HG03045 (cell line): Measurements from ENCODE around the gene SERAC1.

Experiments used
- ATAC-seq: cut with Tn5 transposase; IDR thresholded peaks from one replicate; pipeline ENCODE4 v1.9.1; 2021; ENCODE audit warnings: mild to moderate bottlenecking, moderate library complexity; ENCODE audit not compliant: unreplicated experiment

The SERAC1 gene

DNA sequence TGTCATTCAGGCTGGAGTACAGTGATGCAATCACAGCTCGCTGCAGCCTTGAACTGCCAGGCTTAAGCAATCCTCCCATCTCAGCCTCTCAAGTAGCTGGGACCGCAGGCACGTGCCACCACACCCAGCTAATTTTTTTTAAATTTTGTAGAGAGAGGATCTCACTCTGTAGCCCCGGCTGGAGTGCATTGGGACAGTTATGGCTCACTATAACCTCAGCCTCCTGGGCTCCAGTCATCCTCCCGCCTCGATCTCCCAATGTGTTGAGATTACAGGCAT, 86.5 kb downstream of the SERAC1 start:
- no peak for ATAC-seq

DNA sequence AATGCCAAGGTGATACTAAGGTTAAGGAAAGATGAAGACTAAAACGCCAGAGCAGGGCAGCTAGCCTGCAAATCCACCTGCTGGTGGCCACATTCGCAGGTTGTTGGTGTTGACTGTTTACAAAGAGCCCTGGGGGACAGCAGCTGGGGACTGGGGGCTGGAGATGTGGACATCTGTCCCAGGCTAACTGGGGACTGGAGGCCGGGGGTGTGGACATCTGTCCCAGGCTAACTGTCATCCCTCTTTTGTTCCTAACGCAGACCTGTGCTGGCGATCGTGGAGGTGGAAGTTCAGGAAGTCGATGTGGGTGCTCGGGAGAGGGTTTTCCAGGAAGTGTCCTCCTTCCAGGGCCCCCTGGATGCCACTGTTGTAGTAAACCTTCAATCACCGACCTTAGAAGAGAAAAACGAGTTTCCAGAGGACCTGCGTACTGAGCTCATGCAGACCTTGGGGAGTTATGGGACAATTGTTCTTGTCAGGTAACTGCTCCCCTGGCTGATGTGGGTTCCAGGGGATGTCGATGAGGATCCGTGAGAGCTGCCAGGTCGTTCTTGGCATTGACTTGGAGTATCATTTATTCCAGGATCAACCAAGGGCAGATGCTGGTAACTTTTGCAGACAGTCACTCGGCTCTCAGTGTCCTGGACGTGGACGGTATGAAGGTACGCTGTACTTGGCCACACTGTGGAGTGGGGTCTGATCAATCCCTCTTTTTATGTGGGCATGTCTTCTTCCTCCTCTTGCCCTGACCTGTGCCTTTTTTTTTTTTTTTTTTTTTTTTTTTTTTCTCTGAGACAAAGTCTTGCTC, 87.0 kb downstream of the SERAC1 start:
- no peak for ATAC-seq

DNA sequence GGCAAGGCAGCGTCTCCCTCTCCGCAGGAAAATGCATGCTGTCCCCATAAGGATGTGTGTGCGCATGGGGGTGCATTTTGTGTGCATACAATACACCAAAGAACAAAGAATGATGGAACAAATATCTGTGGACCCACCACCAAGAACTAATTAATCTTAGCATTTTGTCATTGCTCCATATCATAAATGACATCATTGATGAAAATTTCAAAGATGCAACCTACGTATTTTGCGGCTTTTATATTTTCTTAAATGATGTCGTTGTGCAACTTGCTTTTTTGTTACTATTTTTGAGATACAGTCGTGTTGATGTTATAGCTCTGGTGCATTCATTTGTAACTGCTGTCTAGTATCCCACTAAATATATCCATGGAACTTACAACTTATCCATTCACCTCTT, 89.7 kb downstream of the SERAC1 start:
- no peak for ATAC-seq

DNA sequence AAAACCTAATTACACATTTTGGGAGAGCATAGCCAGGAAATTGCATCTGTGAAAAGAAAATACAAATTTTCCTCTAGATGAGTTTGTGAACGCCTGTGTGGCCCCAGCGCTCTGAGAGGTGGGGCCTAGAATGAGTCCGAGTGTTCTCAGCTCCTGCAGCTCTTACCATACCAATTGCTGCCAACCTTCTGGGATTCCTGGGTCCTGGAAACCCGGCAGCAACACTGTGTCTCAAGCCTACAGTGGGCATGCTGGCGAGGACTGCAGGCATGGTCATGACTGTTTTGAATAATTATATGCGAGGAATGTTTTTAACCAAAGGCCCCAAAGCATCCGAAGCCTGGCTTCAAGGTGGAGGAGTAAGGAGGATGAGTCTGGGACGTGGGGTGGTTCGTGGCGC, 90.4 kb downstream of the SERAC1 start:
- ATAC-seq = no peak

DNA sequence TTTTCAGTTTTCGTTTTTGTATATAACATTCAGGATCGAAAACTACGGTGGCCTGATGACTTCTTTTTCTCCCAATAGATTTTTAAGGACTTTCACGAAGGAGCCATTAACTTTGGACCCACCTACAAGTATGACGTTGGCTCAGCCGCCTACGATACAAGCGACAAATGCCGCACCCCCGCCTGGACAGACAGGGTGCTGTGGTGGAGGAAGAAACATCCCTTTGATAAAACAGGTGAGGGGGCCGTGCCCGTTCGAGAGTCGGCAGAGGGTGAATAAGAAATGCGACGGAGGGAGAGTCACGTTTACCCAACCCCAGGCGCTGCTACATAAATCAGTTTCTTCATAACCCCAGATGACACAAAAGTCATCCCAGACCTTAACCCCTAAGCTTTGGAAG, 91.5 kb downstream of the SERAC1 start:
- no peak for ATAC-seq

DNA sequence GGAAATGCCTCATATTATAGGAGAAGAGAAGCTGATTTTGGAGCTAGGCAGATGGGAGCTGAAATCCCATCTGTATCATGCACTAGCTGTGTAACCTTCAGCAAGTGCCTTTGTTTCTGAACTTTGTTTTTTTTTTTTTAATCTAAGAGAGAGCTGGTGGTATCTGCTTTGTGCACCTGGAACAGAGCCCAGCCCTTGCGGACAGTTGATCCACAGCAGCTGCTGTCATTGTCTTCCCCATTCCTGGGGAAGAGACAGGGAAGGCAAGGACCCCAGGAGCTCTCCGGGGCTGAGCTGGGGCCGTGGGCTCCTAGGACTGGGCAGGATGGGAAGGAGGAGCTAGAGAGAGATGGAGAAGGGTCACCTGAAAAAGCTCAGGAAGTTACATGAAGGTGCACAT, 94.3 kb downstream of the SERAC1 start:
- ATAC-seq = no peak

DNA sequence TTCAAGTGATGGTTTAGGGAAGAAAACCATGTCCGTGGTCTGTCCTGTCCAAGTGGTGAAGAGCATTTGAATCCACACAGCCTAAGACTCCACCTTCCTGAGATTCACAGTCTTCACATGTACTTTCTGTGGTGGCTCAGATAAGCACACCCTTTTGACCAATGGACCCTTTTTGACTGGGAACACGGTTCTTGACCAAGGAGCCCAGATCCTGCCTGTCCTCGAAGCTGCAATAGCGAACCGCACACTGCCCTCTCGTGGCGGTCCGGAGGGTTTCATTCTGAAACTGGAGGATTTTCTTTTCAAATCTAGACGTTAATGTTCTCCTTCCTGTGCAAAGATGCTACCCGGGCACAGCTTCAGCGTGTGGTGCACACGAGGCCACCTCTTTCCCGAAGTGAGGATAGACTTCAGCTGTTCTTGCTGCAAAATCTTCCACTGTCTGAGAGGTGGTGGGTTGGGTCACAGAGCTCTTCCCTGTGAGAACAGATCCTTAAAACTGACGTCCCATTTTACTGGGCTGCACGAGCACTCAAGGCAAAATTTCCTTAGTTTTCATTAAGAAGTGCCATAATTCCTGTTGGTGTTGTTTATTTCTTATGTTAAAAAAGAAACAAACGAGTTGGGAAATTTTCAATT, 95.9 kb downstream of the SERAC1 start:
- ATAC-seq = no peak

DNA sequence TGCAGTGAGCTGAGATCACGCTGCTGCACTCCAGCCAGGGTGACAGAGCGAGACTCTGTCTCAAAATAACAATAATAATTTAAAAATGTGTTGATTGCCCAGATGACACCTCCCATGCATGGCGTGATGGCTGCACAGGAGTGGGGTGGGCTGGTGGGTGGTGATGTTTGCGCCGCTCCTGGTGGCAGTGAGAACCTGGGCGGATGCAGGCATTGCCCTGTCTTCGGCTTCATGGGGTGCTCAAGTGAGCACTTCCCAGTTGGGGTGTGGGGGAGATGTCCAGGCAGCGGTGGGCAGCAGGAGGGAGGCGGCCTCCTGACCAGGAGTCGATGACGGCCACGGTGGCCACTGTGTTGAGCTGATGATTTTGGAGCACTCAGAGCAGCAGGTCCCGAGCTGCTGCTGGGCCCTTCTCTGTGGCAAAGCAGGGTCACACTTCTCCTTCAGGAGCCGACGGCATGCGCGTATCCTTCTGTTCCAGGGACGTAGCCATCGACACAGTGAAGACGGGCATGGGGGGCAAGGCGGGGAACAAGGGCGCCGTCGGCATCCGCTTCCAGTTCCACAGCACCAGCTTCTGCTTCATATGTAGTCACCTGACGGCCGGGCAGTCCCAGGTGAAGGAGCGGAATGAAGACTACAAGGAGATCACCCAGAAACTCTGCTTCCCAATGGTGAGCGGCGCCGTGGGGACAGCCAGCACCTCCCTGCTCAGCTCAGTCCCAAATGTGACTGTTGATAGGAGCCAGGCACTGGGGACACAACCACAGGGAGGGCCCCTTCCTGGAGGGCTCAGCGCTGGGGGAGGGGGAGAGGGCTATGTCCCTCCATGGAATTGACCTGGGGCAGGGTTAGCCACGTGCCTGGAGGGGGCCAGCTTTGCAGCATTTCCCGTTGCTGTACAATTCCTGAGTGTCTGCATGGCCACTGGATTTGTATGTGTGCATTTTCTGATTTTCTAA, 96.7 kb downstream of the SERAC1 start:
- ATAC-seq = no peak

DNA sequence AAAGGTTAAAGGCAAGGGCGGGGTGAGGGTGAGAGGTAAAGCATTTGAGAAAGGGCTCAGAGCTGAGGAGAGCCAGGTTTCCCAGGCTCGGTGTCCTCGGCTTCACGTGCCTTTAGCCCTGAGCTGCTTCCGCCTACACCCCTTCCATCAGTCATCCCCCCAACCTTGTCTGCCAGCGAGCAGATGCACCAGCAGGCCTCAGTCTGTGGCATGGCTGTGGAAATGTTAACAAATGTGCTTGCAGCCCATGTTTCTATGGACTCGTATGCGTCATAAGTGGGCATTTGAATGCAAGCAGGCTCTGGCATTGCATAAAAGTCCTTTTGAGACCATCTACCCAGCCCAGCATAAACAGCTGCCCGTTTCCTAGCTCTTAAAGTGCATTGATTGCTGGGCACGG, 97.5 kb downstream of the SERAC1 start:
- ATAC-seq = no peak

DNA sequence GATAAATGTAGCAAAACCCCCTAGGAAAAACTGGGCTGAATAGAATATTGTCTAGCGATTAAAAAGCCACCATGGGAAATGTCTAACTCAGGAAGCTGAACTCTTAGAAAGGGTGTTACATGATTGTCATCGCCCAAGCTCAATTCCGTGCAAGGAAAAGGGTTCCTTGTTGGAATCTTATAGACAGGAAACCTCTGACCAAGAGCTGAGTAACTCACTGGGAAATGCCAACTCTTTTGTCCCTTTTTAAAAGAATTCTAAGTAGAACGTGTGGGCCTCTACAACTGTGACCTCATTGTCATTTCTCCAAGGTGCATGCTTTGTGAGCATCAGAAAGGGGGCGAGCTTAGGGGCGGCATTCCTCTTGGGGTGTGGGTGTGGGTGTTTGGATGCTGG, 98.3 kb downstream of the SERAC1 start:
- ATAC-seq = no peak

DNA sequence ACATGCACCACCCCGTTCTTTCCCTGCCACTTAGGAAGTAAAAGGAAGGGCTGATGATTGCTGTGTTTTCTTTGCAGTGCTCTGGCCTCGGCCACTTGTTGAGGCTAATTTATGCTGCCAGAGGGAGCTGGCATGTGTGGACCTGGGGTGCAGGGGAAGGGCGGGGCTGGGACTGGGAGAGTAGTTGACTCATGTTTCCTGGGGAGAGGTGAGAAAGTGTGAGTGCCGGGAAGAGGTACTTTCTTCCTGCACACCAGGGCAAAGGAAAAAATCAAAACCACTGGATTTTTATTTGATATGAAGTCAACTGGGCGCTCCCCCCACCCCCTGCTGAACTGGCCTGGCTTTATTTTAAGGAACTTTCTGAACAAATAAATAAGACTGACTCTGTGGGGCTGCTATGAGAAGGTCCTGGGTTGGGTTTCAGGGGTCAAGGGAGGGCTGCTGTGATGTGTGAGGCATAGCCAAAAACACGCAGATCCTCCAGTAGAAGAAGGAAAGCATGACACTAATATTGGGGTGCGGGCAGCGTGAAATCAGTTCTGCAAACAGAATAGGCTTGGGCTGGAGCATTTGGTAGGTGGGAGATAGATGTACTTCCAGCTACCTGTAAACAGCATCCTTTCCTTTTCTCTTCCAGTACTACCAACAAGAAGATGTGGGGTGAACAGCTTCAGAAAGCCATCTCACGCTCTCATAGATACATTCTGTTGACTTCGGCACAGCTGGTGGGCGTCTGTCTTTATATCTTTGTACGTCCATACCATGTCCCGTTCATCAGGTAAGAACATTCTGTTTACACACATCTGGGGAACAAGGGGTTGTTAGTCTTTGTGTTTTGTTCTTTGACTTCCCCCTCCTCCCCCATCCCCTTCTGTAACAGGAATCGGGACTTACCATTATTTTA, 98.9 kb downstream of the SERAC1 start:
- no peak for ATAC-seq

DNA sequence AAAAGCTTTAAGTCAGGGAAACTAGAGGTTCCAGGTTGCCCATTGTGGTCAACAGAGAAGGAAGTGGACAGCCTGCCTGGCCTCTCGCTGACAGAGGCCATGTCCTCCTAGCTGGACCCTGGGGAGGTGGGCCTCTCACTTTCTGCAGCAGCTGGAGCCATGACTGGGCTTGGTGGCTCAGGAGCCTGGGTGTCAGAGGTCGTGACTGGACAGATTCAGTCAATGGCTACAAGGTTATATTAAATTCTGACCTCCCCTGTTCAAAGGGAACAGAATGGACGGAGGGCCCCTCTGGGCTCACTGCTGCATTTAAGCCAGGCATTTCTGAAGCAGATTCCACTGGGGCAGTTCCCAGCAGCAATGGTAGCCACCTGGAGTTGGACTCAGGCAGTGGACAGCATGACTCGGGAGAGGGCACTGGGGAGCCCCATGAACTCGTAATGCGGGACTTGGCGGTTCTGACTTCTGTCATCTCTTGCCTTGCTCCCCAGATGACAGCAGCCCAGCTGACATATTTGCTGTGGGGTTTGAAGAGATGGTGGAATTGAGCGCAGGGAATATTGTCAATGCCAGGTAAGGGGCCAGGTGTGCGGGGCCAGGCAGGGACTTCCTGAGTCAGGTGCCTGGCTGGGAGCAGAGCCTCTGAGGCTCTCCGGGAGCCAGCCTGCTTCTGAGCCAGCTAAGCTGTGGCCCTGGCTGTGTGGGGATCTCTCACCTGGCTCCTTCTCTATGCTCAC, 99.7 kb downstream of the SERAC1 start:
- ATAC-seq = no peak

DNA sequence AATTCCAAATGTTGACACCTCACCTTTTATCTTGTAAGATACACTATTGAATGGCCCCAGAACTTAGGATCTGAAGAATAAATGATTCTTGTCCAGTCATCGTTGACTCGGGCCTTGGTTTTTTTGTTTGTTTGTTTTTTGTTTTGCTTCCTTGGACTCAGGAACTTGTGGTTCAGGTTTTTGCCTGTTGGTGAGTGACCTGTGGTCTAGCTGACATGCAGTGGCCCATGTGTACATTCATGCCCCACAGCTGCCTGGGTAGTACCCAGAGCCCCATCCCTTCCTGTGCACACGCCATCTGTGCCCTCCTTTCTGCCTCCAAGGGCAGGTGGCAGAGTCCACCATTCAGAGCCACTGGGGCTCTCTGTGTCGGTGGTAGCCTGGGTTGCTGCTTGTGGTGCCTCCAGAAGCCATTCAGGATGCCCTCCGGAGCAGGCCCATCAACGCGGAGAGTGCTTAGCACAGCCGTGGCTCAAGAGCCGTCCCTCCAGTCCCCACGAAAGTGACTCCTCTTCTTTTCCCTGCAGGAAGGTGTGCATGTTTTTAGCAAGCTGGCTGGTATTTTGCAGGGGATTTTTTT, 100.5 kb downstream of the SERAC1 start:
- no peak for ATAC-seq

DNA sequence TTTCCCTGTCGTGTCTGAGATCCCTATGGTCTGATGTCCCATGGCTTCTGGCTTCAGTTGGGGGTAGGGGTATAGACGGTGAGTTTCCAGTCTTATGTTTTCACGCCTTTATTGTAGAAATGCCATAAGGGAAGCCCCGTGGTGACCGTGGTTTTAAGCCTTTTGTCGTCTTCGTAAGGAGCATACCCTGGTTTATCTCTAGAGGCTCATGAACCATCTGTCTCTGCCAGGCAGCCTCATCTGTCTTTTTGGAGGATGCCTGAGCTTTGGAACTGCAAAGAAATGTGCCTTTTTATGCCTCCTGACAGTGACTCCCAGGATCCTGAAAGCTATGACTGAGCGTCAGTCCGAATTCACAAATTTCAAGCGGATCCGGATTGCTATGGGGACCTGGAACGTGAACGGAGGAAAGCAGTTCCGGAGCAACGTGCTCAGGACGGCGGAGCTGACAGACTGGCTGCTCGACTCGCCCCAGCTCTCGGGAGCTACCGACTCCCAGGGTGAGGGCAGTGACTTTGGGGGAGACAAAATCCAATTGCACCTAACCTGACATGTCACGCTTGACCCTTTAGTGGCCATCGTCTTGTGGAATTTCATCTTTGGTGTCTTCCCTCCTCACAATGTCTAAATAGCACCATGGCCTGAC, 101.8 kb downstream of the SERAC1 start:
- no peak for ATAC-seq

DNA sequence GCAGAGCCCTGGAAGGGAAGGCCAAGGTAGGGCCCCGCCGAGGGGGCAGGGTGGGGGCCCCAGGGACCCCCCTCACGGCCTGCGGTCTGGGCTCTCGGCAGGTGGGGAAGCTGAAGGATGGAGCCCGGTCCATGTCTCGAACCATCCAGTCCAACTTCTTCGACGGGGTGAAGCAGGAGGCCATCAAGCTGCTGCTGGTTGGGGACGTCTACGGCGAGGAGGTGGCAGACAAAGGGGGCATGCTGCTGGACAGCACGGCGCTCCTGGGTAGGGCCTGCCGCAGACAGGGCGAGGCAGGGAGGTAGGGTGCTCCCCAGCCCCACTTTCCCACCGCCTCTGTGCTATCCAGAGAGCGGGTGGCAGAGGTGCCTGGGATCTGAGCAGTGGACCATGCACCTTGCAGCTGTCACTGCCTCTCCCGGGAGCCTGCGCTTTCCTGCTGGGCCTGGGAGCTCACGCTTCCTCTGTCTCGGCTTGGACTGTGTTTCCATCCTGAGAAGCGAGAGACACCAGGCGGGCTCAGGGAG, 103.3 kb downstream of the SERAC1 start:
- ATAC-seq = no peak

DNA sequence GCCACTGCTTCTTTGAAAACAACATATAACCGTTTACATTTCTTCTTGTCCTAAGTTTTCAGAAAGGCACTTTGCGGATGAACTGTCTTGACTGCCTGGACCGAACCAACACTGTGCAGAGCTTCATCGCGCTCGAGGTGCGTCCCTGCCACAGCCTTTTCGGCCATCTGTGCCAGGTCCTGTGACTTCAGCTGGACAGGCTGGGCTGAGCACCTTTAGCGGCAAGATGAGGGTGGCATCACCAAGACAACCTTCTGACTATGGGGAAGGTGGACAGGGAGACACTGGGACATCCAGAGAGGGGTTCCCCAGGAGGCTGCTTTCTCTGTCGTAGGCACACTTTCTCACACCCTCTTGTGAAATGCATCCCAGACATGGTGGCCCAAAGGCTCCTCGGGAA, 104.3 kb downstream of the SERAC1 start:
- no peak for ATAC-seq

DNA sequence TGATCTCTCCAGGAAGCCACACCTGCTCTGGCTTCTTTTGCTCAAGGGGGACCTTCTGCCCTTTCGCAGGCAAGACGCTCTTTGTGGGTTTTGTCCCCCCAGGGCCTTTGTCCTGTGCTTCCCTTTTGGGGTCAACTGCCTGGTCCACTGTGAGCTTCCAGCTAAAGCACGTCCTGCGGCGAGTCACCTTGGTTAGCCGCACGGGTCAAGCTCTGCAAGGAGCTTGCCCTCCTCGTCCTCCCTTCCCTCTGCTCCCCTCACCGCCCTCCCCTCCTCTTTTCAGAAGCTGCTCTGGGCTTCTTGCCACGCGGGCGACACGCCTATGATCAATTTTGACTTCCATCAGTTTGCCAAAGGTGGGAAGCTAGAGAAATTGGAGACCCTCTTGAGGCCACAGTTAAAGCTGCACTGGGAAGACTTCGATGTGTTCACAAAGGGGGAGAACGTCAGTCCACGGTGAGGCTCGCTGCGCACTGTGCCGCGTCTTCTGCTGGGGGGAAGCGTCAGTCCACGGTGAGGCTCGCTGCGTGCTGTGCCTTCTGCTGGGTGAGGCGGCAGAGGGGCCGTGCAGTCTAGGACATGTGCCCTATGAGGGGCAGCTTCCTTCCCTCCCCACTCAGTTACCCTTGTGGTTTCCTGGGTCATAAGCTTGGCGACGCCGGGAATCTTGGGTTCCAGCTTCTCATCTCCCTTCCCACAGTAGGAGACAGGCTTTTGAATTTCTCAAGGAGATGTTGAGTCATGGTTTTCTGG, 106.2 kb downstream of the SERAC1 start:
- no peak for ATAC-seq

DNA sequence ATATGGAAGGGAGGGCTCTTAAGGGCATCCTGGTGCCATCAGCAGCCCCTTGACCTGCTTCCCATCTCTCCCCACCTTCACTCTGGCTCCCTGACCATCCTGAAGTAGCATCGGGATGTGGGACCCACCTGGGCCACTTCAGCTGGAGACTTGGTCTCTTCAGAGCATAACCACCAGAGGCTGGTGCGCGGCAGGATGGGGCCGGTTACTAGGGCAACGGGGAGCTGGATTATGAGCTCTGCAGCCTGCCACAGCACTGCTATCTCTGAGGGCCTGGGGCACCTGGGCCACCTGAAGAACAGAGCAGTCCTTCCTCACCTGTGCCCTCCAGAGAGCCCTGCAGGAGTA, 106.7 kb downstream of the SERAC1 start:
- ATAC-seq = no peak
